Stimulated activated CD4-positive, alpha-beta T cell treated with anti-CD3 and anti-CD28 coated beads, Interleukin-15, amount 100 ng/mL, for 48 hours (primary cell): ENCODE measurements around the gene BUB3.

ENCODE experiments used
- DNase-seq, 2 donors: peaks; one replicate each; pipeline ENCODE4 v3.0.0-alpha.2; 2020; ENCODE audit warnings: low read depth in 2 of 2

BUB3 gene

DNA sequence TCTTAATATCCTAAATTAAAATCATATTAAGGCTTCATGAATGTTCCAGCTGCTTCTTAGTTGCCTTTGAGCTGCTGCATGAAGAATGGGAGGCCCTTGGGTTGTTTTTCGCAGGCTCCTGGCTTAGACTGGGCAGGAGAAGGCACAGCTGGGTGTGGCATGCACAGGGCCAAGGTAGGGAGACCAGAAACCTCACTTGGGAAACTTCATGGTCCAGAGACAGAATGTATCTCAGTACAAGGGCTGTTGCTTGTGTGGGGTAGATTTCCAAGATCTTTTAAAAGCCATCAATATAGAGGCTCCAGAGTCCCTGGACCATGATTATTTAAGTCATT, 49.9 kb downstream of the BUB3 start:
- DNase-seq, result no peak

DNA sequence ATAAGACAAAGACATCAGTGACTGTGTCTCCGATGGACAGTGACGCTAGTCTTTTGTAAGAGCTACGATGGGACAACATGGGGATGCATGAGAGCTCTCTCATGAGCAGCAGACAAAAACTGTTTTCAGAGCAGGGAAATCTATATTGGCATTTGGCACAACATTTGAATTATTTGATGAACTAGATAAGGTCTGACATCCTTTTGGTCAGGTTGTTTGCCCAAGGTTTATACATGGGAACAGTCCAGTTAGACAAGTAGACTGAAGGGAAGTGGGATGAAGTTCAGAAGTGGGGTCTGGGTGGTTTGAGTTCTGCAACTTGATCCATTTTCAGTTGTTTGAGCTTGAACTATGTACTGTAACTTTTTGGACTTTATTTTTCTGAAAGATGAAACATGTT, 50.8 kb downstream of the BUB3 start:
- DNase-seq, result no peak

DNA sequence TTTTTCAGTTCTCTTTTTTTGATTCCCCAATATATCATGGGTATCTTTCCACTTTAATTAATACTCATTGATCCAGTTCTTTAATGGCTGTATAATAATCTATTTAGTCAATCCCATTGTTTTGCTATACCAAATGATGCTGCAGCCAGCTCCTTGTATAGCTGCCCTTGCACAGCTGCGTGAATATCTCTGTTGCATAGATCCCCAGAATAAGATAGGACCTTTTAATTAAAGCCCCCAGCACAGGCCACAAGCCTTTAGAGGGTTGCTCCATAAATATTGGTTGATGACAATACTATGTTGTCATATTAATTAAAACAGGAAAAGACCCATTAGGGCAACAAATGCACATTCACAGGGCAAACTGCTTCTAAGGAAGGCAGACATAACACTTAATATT, 57.9 kb downstream of the BUB3 start:
- no peak for DNase-seq

DNA sequence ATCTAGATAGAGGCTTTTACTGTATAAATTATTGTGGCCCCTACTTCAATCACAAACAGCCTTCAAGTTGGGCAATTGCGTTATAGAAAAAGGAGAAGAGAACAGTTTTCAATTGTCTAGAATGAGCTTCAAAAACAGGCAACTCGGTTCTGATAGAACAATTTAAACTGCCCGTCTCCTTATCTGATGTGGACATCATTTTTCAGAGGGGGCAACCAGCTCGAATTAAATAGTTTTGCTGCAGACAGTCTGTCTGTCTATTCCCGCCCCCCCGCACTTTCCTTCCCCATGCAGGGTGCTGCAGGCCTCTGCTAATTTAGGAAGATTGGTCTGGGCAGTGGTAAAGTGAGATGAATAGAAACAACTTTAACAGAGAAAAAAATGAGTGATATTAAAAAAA, 58.4 kb downstream of the BUB3 start:
- no peak for DNase-seq

DNA sequence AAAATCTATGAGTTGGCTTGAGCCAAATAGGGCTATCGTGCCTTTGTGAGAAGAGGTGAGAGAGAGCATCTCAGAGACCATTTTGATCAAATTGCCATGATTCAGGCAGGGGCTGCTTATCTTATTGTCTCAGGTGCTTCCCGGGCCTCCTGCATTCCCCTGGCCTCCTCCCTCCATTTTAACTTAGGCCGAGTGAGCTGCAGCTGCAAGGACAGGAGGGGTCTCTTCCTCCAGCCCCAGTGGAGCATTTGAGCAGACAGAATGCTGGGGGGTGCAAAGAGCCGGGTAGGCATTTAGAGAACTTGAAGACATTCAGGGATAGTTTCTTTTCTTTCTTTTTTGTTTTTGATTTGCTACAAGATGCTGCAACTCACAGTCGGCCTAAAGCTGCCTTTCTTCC, 59.0 kb downstream of the BUB3 start:
- no peak for DNase-seq
